Astrocyte (in vitro differentiated cells and primary cell): ENCODE measurements around the gene PFDN1.

Experiments used
- CTCF ChIP-seq: IDR thresholded peaks from 2 replicates; pipeline ENCODE4 v1.5.1; 2011; ENCODE audit warnings: low read depth, mild to moderate bottlenecking, inconsistent platforms, low read length, moderate library complexity; ENCODE audit not compliant: insufficient read depth
- EZH2 ChIP-seq: IDR thresholded peaks from 2 replicates; pipeline ENCODE4 v1.6.1; 2012; ENCODE audit warnings: mild to moderate bottlenecking, low read length, inconsistent platforms; ENCODE audit not compliant: insufficient read depth

DNA sequence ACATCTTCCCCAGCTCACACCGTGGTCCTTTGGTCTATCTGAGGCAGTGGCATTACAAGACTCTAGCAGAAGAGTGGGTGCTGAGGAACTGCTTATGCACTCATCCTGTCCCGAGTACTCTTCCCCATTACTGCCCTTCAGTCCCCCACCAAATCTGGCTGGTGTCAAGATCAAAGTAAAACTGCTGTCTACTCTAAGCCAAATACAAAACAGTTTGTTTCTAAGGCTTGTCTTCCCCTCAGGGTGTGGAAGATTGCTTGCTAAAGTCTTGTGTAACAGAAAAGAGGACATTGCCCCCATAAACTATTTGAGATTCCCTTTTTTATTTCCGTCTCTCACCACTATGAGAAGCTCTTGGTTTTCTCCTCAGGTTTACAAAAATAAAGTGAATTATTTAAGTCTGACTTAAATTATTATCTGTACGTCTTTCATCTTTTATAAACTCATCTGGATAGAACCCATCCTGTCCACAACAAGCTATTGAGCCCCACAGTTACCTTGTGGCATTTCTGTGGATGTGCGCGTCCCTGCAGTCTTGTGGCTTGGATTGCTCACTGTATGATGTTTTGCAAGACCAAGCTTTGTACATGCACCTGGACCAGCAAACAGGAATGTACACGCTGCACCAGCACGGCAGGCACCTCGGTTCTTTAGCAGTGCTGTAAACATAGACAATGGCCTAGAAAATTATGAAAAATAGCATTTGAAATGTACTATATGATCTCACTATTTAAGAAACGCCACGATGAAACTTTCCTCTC is 66.9 kb downstream of the PFDN1 start:
- no peak for TF ChIP-seq CTCF
- no peak for TF ChIP-seq EZH2
